Hematopoietic multipotent progenitor cell treated with erythropoietin and hydrocortisone succinate and interleukin-3 and kit ligand, for 15 days (in vitro differentiated cells): ENCODE results near the gene SET.
A peak's percentile ranks its signal among the peaks of the same experiment; 100 is the strongest.

Source experiments
- DNase-seq: peaks from one replicate; pipeline ENCODE4 v3.0.0-alpha.2; 2015; ENCODE audit warnings: low spot score

Gene SET

GRCh38 chr9:128713411-128713780 is 24.4 kb downstream of the SET start:
- DNase-seq = no peak

DNA sequence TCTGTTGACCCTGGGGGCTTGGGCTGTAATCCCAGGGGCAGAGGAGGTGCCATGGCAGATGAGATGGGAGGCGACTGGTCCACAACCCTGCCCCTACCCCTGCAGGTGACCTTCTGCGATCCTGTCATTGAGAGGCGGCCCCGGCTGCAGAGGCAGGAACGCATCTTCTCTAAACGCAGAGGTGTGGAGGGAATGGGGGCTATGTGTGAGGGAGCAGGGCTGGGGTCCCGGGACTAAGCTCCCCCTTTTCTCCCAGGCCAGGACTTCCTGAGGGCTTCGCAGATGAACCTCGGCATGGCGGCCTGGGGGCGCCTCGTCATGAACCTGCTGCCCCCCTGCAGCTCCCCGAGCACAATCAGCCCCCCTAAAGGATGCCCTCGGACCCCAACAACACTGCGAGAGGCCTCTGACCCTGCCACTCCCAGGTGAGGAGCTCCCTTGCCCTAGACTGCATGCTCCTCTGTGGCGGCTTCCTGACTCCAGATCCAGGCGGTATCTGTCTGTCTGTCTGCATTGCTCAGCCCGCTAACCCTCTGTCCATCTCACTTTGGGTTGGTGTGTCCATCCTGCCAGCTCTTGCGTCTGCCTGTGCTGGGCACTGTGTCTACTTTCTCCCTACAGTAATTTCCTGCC is 25.0 kb downstream of the SET start:
- DNase-seq = no peak

- DNase-seq = no peak
Observed at GRCh38 chr9:128714586-128715435, 25.8 kb downstream of the SET start.

DNA sequence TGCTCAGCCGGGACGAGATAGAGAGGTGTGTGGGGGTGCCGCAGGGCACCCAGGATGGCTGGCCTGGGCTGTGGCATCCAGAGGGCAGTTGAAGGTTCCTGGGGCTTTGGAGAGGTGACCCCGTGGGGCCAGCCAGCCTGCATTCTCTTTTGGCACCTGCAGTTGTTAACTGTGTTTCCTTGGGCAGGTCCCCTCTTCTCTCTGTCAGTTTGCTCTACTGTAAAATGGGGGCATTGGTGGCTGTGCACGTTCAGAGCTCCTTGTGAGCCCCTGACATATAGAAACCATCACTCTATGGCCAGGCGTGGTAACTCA is 26.4 kb downstream of the SET start:
- no peak for DNase-seq

DNA sequence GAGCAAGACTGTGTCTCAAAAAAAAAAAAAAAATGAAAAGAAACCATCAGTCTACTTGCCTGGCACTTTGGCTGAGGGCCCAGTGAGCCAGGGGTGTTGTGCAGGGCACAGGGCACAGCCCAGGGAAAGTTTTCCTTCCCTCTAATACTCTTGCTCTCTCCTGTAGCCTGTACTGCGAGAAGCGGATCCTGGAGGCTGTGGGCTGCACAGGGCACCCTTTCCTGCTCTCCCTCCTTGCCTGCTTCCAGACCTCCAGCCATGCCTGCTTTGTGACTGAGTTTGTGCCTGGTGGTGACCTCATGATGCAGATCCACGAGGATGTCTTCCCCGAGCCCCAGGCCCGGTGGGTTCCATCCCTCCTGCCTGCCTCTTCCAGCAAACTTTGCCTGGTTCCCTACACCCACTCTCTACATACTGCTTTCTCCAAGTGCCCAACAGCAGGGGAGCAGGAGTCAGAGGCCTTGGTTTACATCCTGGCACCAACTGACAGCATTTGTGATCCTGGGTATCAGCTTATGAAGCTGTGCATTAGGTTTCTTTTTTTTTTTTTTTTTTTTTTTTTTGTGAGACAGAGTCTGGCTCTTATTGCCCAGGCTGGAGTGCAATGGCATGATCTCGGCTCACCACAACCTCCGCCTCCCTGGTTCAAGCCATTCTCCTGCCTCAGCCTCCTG is 27.7 kb downstream of the SET start:
- DNase-seq = no peak

DNA sequence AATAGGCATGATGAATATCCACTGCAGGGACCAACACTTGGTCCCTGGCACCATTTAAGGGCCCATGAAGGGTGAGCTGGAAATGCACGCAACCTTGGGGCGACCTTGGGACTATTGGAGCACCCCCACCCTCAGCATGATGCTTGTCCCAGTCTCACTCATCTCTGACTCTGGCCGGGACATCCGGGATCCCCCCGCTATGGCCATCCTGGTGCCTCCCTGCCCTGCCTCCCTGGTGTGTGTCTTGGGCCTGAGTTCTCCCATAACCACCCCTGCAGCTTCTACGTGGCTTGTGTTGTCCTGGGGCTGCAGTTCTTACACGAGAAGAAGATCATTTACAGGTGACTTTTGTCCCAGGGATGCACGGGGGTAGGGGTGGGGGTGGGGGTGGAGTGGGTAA is 29.0 kb downstream of the SET start:
- no peak for DNase-seq

DNA sequence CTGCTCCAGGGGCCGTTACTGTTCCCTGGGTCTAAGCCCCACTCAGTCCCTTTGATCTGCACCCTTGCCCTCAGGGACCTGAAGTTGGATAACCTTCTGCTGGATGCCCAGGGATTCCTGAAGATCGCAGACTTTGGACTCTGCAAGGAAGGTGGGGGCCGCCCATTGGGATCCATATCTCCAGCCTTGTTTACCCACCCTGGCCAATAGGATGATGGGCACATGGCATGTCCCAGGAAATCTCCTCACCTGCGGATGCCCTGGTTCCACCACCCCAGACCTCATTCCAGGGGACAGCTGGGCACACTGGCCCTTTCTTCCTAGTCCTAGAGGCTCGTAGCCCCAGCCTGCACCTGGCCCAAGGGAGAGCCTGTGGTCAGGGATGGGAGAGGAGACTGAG is 29.5 kb downstream of the SET start:
- DNase-seq = no peak

DNA sequence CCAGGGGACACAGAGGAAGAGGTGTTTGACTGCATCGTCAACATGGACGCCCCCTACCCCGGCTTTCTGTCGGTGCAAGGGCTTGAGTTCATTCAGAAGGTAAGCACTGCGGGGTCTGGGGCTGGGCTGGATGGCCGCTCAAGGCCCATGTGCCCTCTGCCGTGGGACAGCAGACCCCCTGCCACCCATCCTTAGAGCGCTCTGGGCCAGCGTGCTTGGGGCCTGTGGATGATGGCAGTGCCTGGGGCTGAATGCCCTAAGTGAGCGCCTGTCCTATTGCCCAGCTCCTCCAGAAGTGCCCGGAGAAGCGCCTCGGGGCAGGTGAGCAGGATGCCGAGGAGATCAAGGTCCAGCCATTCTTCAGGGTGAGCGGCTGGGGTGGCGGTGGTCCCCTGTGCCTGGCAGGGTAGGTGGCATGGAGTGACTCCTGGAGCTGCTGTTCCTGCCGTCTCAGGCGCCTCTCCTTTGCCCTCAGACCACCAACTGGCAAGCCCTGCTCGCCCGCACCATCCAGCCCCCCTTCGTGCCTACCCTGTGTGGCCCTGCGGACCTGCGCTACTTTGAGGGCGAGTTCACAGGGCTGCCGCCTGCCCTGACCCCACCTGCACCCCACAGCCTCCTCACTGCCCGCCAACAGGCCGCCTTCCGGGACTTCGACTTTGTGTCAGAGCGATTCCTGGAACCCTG is 31.0 kb downstream of the SET start:
- DNase-seq = no peak

GRCh38 chr9:128720841-128721486 is 31.9 kb downstream of the SET start:
- no peak for DNase-seq

- no peak for DNase-seq
Observed at GRCh38 chr9:128721487-128722010, 32.5 kb downstream of the SET start.

DNA sequence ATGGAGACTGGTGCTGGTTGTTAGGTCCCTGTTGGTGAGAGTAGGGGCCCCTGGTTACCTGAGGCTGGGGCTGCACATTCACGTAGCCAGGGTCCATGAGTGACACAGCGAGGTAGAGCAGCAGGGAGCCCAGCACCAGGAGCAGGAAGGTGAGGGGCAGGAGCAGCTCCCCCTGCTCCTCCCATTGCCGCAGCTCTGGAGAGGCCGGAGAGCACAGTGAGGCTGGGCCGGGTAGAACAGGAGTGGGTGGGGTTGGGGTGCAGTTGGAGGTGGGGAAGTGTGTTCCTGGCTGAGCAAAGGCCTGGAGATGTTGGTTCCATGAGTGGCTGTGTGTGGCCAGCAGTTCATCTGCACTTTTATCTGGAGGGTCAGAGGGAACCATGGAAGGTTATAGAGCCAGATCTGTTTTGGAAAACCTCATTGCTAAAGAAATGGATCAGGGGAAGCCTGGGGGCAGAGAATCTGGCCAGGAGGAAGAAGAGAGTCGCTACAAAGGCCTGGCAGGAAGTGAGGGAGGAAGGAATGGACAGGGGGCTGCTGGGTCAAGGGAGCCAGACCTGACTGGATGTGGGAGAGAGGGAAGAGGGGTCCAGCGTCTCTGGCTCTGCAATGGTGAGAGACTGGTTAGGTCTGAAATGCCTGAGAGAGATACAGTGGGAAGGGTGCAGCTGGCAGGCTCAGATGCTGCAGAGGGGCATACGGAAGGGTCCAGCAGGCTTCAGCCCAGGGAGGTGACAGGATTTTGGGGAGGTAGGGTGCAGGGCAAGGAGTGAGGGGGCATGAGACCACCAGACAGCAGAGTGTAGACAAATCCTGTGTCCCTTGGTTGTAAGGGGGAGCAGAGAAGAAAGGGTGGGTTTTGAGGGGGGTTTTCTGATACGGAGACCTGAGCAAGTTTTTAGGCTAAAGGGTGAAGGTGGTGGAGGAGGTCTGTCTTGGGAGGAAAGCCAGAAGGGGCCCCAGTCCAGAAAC is 33.6 kb downstream of the SET start:
- DNase-seq = no peak

DNA sequence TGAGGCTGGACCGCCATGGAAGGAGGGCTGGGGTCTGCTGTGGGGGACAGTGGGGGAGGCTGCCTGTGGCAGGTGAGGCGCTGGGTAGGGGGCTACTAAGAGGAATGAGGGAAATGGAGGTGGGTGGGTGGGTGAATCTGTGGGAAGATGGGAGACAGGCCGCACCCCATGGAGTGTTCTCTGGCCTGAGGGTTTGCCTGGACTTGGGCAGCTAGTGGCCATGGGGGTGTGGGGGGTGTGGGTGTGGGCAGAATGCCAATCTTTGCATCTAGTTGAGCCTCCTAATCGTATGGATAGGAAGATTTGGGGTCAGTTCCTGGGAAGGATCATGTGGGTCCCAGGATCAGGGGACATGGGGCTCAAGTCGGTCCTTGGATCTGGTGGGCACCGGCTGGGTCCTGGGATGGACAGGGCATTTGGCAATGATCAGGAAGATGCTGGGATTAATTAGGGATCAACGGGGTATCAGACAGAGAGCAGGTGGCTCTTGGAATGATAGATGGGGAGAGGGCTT is 34.4 kb downstream of the SET start:
- no peak for DNase-seq

GRCh38 chr9:128723866-128724743 is 35.1 kb downstream of the SET start, which contains the start of gene ZDHHC12:
Gene ZDHHC12, minus strand, starts transcription at chr9:128724127. Its CDS starts 34 bp downstream, at chr9:128724093.
- peak; percentile 95 for DNase-seq

GRCh38 chr9:128724744-128725211 is 35.8 kb downstream of the SET start:
- DNase-seq = peak; percentile 59

- no peak for DNase-seq
Observed at GRCh38 chr9:128727640-128728248, 38.7 kb downstream of the SET start.

- DNase-seq = no peak
Observed at GRCh38 chr9:128728298-128728697, 39.3 kb downstream of the SET start.

- DNase-seq = no peak
Observed at GRCh38 chr9:128729302-128729701, 40.3 kb downstream of the SET start.

DNA sequence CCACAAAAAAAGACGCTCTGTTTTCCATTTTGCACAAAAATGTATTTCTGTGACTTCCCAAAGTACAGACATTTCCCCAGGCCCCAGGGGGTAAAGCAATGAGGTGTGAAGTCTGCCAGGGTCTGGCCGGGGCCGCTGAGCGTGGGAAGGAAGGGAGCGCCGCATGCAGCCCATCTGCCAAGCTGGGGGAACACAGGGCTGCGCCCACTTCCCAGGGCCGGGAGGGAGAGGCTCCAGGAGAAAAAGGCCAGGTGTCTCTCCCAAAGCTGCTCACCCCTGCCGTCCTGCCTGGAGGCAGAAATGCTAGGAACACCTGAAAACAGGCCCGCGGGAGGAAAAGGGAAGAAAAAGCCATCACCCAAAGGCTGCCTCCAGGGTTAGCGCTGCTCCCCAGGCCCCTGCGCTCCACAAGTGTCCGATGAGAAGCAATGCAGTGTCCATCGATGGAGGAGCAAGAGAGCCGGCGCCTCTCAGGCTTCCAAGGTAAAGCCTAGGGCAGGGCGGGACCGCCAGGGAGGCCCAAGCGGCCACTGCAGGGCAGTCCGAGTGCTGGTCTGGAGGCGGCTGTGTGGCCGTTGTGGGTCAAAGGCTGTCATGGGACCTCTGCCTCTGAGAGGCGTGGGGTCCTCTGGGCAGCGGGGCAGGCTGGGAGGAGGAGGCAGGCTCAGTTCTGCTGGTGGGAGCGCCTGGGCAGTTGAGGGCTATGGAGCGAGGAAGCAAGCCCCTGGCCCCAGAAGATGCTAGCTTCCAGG is 40.9 kb downstream of the SET start:
- no peak for DNase-seq
